ENCODE measurements around the gene SPATA32. TPM values are rescaled to one million over a fixed set of nuclear protein-coding genes. Genes with fewer than 3 reads are reported as not detected.

Gene SPATA32
- total RNA-seq, 1 donor from 2014 or later: not detected

Other genes starting within 250 kb of the SPATA32 start
- gene DCAKD, start 210.5 kb downstream of the SPATA32 start, total RNA-seq: 54.5 TPM
- 49.4 TPM for gene NMT1, start 200.8 kb downstream of the SPATA32 start, total RNA-seq
- gene PLCD3, start 129.6 kb downstream of the SPATA32 start, total RNA-seq: 34.1 TPM
- gene ACBD4, start 126.4 kb downstream of the SPATA32 start, total RNA-seq: 18.9 TPM
- 27.5 TPM for gene HEXIM1, start 113.6 kb downstream of the SPATA32 start, total RNA-seq
- gene HEXIM2, start 100.2 kb downstream of the SPATA32 start, total RNA-seq: 9.8 TPM
- gene FMNL1, start 40.2 kb downstream of the SPATA32 start, total RNA-seq: 22.1 TPM
- 9.8 TPM for gene MAP3K14, start 54.9 kb upstream of the SPATA32 start, total RNA-seq
- gene ARHGAP27, start 170.8 kb upstream of the SPATA32 start, total RNA-seq: 80.0 TPM
- 93.1 TPM for gene PLEKHM1, start 228.6 kb upstream of the SPATA32 start, total RNA-seq